Adrenal gland (tissue), 12 donors: ENCODE measurements around the gene RAD51B. TPM values are rescaled to one million over a fixed set of nuclear protein-coding genes. Genes with fewer than 3 reads are reported as not detected.
"Not testable (repeated sequence)": the region's sequence is repeated elsewhere in the genome, so short reads cannot be mapped to it uniquely, and the experiment has no call there.

Experiments used
- DNase-seq, 7 donors: peaks; one replicate each; pipeline ENCODE4 v3.0.0-alpha.2; 2019 to 2020
- H3K27ac ChIP-seq, 5 donors: fragments of 200-600 bp; sonication (generic) in 4 of 5; 1 replicate in 3 of 5; 2 replicates in 2 of 5; pipeline versions ENCODE4 v1.5.1 to v1.8.0; 2016 to 2020; ENCODE audit warnings: mild to moderate bottlenecking in 1 of 5
- H3K27me3 ChIP-seq: fragments of 200-600 bp; 2 replicates; pipeline ENCODE4 v1.8.0; 2021
- H3K36me3 ChIP-seq, 2 donors: fragments of 200-600 bp; replicated peaks in 1 of 2; 1 replicate in 1 of 2; 2 replicates in 1 of 2; pipeline versions ENCODE4 v1.5.1 to v1.8.0; 2018 to 2022
- H3K4me1 ChIP-seq, 2 donors: fragments of 200-600 bp; replicated peaks in 1 of 2; 1 replicate in 1 of 2; 2 replicates in 1 of 2; pipeline versions ENCODE4 v1.5.1 to v1.8.0; 2018 to 2021
- H3K4me3 ChIP-seq, 4 donors: fragments of 200-600 bp; sonication (generic) in 3 of 4; one replicate each; pipeline ENCODE4 v1.5.1; 2016 to 2018
- H3K9me3 ChIP-seq, 3 donors: fragments of 200-600 bp; sonication (generic) in 1 of 3; replicated peaks in 1 of 3; 1 replicate in 2 of 3; 2 replicates in 1 of 3; pipeline versions ENCODE4 v1.5.1 to v1.8.0; 2016 to 2021
- POLR2A ChIP-seq, 2 donors: fragments of 450-650 bp; IDR thresholded peaks; one replicate each; pipeline ENCODE4 v1.6.1; 2017; ENCODE audit warnings: antibody characterized with exemption in 2 of 2, mild to moderate bottlenecking in 2 of 2, moderate library complexity in 1 of 2
- WGBS, 4 donors: extraction: QIAGEN DNeasy Blood & Tissue Kit in 2 of 4; methylation state at CpG; one replicate each; pipeline versions ENCODE4 v1.1.5 to v1.1.7; 2013 to 2017; 5-methylcytosine and 5-hydroxymethylcytosine counted together
- intact Hi-C, 2 donors: fragments of 100-400 bp; cut with DNase I; formaldehyde crosslinking; loops; one replicate each; pipeline versions ENCODE4 v1.14.1 to v1.15.0; 2022 to 2023
- polyA plus RNA-seq, 3 donors: library from polyadenylated mRNA; stranded (reverse); fragments of 200-250 nt in 2 of 3; fragments of 350-450 nt in 1 of 3; fragmentation: Illumina TruSeq in 1 of 3; extraction: RNeasy Lipid Tissue Mini Kit (QIAGEN cat#74804) in 1 of 3; gene quantifications; one replicate each; pipeline ENCODE4 v1.2.3, GENCODE V29; 2013 to 2014
- total RNA-seq, 9 donors: library from RNA; depleted of rRNA in 4 of 9; stranded (reverse); fragments of >200 nt in 4 of 9; fragments of 120-200 nt in 1 of 9; fragmentation: NEBNext Ultra II Directional in 1 of 9; extraction: Animal tissue kit (Norgen Biotek cat#: 25700) in 1 of 9; gene quantifications; one replicate each; pipeline versions ENCODE4 v1.1.0 to v1.2.4, GENCODE V29; 2013 to 2023
- TF ChIP-seq, protein P1 (sequence below), 6 experiments: fragments of 450-650 bp in 4 of 6; fragments of 200-600 bp in 2 of 6; sonication (generic) in 1 of 6; IDR thresholded peaks; 1 replicate in 5 of 6; 2 replicates in 1 of 6; pipeline versions ENCODE4 v1.5.1 to v1.8.0; 2016 to 2021; ENCODE audit warnings: antibody characterized with exemption in 6 of 6, mild to moderate bottlenecking in 2 of 6, moderate library complexity in 1 of 6
- donor health status: healthy with polysubstance abuse.
- donor health status: Bipolar disorder and iron deficiency.
- donor health status: DM: yes; HTN: yes; CAD: no.
- donor health status: DM: no; HTN: no; CAD: no.
- donor health status: DM: no; HTN: no; CAD: no.
- donor health status: DM: yes; HTN: yes; CAD: no.

Gene RAD51B
- total and polyA plus RNA-seq, 12 donors = 2.3 to 24.6 (median 12.4) TPM

DNA sequence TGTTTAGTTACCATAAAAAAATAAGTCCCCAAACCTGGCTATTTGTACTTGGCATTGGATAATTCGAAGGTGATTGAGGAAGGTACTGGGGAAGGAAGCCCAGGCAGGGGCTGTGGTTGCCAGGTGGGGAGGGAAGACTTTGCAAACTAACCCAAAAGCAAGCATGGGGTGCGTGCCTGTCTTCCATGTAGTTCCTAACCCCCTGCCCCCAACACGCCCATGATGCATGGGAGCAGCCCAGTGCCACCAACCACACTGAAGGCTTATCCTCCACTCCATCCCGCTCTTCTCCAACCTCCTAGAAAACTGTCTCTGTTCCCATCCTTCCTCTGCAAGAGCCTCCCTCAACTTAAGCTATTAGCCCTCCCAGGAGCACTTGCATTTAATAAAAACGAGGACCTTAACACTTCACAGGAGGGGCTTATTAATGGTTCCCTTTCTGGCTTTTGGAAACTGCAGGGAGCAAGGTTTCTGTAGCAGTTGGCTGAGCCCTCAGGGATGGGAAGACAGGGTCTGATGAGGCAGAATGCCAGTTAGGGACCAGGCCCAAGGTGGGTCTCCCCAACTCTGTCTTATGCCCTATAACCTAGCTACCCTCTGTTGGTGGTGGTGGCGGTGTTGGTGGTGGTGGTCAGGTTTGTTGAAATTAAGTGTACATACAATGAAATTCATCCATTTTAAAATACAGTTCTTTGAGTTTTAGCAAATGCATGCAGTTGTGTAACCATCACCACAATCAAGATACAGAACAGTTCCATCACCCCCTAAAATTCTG is 877.3 kb downstream of the RAD51B start:
- H3K4me3 ChIP-seq = no peak overlapping the region
- H3K27me3 ChIP-seq = no peaks in the 10 kb centered on the region
- no peak overlapping the region for H3K27ac ChIP-seq
- no peaks in the 10 kb centered on the region for H3K36me3 ChIP-seq
- no peaks in the 10 kb centered on the region for H3K9me3 ChIP-seq
- WGBS, 4 donors = 93 to 97% (median 96%) methylated on average over 6 of the region's 6 CpGs
- intact Hi-C loops = no loop called here
- no peak for TF ChIP-seq POLR2A (IDR thresholded peaks at IDR 0.05)
- TF ChIP-seq, protein P1, sequence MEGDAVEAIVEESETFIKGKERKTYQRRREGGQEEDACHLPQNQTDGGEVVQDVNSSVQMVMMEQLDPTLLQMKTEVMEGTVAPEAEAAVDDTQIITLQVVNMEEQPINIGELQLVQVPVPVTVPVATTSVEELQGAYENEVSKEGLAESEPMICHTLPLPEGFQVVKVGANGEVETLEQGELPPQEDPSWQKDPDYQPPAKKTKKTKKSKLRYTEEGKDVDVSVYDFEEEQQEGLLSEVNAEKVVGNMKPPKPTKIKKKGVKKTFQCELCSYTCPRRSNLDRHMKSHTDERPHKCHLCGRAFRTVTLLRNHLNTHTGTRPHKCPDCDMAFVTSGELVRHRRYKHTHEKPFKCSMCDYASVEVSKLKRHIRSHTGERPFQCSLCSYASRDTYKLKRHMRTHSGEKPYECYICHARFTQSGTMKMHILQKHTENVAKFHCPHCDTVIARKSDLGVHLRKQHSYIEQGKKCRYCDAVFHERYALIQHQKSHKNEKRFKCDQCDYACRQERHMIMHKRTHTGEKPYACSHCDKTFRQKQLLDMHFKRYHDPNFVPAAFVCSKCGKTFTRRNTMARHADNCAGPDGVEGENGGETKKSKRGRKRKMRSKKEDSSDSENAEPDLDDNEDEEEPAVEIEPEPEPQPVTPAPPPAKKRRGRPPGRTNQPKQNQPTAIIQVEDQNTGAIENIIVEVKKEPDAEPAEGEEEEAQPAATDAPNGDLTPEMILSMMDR (IDR thresholded peaks at IDR 0.05) = no peak
- H3K4me1 ChIP-seq = peaks cover 6 to 8% of the 10 kb centered on the region in 2 donors
- DNase-seq = peak in 1 of 7 donors; percentile 35

DNA sequence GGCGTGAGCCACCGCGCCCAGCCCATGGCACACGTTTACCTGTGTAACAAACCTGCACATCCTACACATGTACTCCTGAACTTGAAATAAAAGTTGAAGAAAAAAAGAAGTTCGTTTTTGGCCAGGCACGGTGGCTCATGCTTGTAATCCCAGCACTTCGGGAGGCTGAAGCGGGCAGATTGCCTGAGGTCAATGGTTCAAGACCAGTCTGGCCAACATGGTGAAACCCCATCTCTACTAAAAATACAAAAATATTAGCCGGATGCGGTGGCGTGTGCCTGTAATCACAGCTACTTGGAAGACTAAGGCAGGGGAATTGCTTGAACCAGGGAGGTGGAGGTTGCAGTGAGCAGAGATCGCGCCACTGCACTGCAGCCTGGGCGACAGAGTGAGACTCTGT is 879.2 kb downstream of the RAD51B start:
- H3K4me3 ChIP-seq, H3K27me3 ChIP-seq, H3K36me3 ChIP-seq, intact Hi-C loops, H3K9me3 ChIP-seq, H3K27ac ChIP-seq: not testable (repeated sequence)
- peaks cover 9 to 11% of the 10 kb centered on the region in 2 donors for H3K4me1 ChIP-seq
- DNase-seq = peak in 1 of 7 donors; percentile 13
- WGBS, 4 donors = 87 to 94% (median 90%) methylated on average over 14 of the region's 14 CpGs

DNA sequence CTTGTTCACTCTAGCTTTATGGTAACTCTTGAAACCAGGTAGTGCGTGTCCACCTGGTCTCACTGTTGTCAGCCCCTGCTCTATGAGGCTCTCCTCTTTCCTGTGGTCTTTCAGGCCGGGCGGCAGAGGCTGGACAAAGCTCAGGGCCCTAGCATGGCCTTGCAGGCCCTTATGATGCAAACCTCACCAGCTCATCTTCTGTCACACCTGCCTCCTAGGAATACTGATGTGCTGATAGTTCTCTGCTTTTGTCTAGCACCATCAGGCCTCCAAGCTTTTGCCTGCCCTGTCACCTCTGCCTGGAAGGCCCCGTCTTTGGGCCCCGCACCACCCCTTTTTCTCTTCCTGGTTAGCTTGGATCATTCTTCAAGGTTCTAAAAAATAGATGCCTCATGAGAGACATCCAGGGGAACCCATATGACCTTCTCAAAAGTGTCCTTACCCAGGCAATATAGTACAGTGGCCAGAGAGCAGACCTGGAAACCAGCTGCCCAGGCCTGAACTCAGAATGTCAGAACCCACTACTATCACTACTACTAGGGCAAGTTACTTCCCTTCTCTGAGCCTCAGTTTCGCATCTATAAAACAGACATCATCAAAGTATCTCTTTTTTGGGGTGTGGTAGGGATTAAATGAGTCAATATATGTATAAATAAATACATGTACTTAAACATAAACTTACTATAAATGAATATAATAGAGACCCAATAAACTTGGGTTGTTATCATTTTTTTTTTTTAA is 881.6 kb downstream of the RAD51B start:
- H3K36me3 ChIP-seq = no peaks in the 10 kb centered on the region
- H3K9me3 ChIP-seq = no peaks in the 10 kb centered on the region
- intact Hi-C loops = no loop called here
- no peak overlapping the region for H3K27ac ChIP-seq
- DNase-seq = peak in 1 of 7 donors; percentile 2
- no peak for TF ChIP-seq POLR2A (IDR thresholded peaks at IDR 0.05)
- H3K4me3 ChIP-seq = no peak overlapping the region
- WGBS, 4 donors = 91 to 99% (median 95%) methylated on average over 6 of the region's 6 CpGs
- H3K4me1 ChIP-seq = peaks cover 14 to 18% of the 10 kb centered on the region in 2 donors
- H3K27me3 ChIP-seq = no peaks in the 10 kb centered on the region

DNA sequence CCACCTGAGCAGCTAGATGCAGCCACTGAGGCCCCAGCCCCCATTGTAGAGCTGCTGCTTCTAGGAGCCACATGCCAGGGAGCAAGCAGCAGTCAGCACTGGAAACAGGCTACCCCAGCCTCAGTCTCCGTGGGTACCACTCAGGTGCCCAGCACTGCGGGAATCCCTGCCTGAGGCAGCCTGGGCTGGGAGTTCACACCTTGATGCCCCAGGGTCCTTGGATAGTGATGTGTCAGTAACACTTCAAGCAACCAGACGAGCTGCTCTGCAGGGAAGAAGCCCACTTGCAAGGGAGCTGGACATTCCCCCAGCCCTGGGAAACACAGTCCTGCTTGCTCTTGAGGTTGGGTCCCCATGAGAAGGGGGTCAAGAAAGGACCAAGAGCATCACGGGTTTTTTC is 882.6 kb downstream of the RAD51B start:
- H3K27me3 ChIP-seq = no peaks in the 10 kb centered on the region
- intact Hi-C loops = no loop called here
- no peaks in the 10 kb centered on the region for H3K9me3 ChIP-seq
- H3K36me3 ChIP-seq = no peaks in the 10 kb centered on the region
- H3K27ac ChIP-seq = no peak overlapping the region
- WGBS, 4 donors = 78 to 96% (median 92%) methylated on average over 3 to 4 of the region's 4 CpGs
- H3K4me3 ChIP-seq = no peak overlapping the region
- H3K4me1 ChIP-seq = peaks cover 14 to 18% of the 10 kb centered on the region in 2 donors
- TF ChIP-seq POLR2A (IDR thresholded peaks at IDR 0.05) = no peak
- TF ChIP-seq, protein P1 (IDR thresholded peaks at IDR 0.05) = no peak
- no peak for DNase-seq

DNA sequence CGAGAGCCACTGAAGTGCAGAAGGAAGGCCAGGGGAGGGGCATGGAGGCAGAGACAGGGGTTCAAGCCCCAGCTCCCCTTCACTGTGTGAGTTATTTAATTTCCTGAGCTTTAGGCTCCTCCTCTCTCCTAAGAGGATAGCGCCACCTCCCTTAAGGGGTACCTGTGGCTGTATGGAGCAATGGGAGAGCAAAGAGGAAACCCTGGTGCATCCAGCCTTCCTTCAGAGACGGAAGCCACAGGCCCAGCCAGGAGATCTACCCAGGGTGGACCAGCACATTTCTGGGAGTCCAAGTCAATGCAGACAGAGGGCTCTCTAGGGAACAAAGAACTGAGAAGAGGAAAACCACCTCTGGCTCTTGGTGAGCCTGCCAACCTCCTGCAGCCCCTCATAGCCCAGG is 883.0 kb downstream of the RAD51B start:
- H3K4me3 ChIP-seq = no peak overlapping the region
- peaks cover 14 to 18% of the 10 kb centered on the region in 2 donors for H3K4me1 ChIP-seq
- H3K27ac ChIP-seq = no peak overlapping the region
- TF ChIP-seq POLR2A (IDR thresholded peaks at IDR 0.05) = no peak
- TF ChIP-seq, protein P1 (IDR thresholded peaks at IDR 0.05) = no peak
- H3K27me3 ChIP-seq = no peaks in the 10 kb centered on the region
- intact Hi-C loops = no loop called here
- DNase-seq = no peak
- H3K9me3 ChIP-seq = no peaks in the 10 kb centered on the region
- H3K36me3 ChIP-seq = no peaks in the 10 kb centered on the region
- 94 to 97% (median 95%) methylated on average over 3 of the region's 3 CpGs for WGBS, 4 donors
